ENCODE results near the gene PNPLA8.

GRCh38 chr7:108570146-108570755 lies 44.3 kb upstream of the PNPLA8 start:
- TF ChIP-seq EZH2phosphoT487 (IDR thresholded peaks at IDR 0.05; ENCODE audit: borderline replicate concordance) (no peak), CTCF (conservative IDR thresholded peaks at IDR 0.05; ENCODE audit: low read length) (no peak)

All from Loucy (cell line).